Measurements from ENCODE around the gene FMNL2.

The FMNL2 gene

GRCh38 chr2:152298754-152299153, 36.2 kb upstream of the FMNL2 start:
- TF ChIP-seq BACH2 (CRISPR knock-in tag; IDR thresholded peaks at IDR 0.05; ENCODE audit: borderline replicate concordance) = no peak
- no peak for TF ChIP-seq ZNF565 (CRISPR knock-in tag; conservative IDR thresholded peaks at IDR 0.05; ENCODE audit: low read depth)
- no peak for TF ChIP-seq CSDC2 (CRISPR knock-in tag; IDR thresholded peaks at IDR 0.05)
- TF ChIP-seq POU6F1 (CRISPR knock-in tag; IDR thresholded peaks at IDR 0.05; ENCODE audit: borderline replicate concordance, low read depth) = no peak
- no peak for TF ChIP-seq TCF4 (CRISPR knock-in tag; IDR thresholded peaks at IDR 0.05; ENCODE audit: borderline replicate concordance)
- TF ChIP-seq ZNF8 (CRISPR knock-in tag; IDR thresholded peaks at IDR 0.05) = no peak
- no peak for TF ChIP-seq ZNF70 (CRISPR knock-in tag; IDR thresholded peaks at IDR 0.05)
- no peak for TF ChIP-seq CSRNP3 (CRISPR knock-in tag; IDR thresholded peaks at IDR 0.05)
- no peak for TF ChIP-seq SNAI2 (CRISPR knock-in tag; IDR thresholded peaks at IDR 0.05)
- TF ChIP-seq ZFP30 (CRISPR knock-in tag; IDR thresholded peaks at IDR 0.05) = no peak
- no peak for TF ChIP-seq PPARA (CRISPR knock-in tag; IDR thresholded peaks at IDR 0.05; ENCODE audit: borderline replicate concordance)
- TF ChIP-seq OSR1 (CRISPR knock-in tag; IDR thresholded peaks at IDR 0.05) = no peak
- no peak for TF ChIP-seq CREB5 (CRISPR knock-in tag; IDR thresholded peaks at IDR 0.05; ENCODE audit: low read depth)
- TF ChIP-seq GLIS3 (CRISPR knock-in tag; IDR thresholded peaks at IDR 0.05) = no peak
- TF ChIP-seq ZC3H10 (CRISPR knock-in tag; IDR thresholded peaks at IDR 0.05) = no peak
- no peak for ATAC-seq

GRCh38 chr2:152301131-152301530, 33.8 kb upstream of the FMNL2 start:
- no peak for ATAC-seq
- TF ChIP-seq TCF4 (CRISPR knock-in tag; IDR thresholded peaks at IDR 0.05; ENCODE audit: borderline replicate concordance) = no peak
- no peak for TF ChIP-seq SNAI2 (CRISPR knock-in tag; IDR thresholded peaks at IDR 0.05)
- no peak for TF ChIP-seq TOX (CRISPR knock-in tag; IDR thresholded peaks at IDR 0.05; ENCODE audit: borderline replicate concordance)
- TF ChIP-seq GLIS3 (CRISPR knock-in tag; IDR thresholded peaks at IDR 0.05) = no peak
- TF ChIP-seq TSHZ2 (CRISPR knock-in tag; IDR thresholded peaks at IDR 0.05) = no peak
- TF ChIP-seq ESRRG (CRISPR knock-in tag; IDR thresholded peaks at IDR 0.05) = no peak
- TF ChIP-seq ZFP3 (CRISPR knock-in tag; IDR thresholded peaks at IDR 0.05) = no peak
- TF ChIP-seq ZNF8 (CRISPR knock-in tag; IDR thresholded peaks at IDR 0.05) = no peak
- TF ChIP-seq ZC3H10 (CRISPR knock-in tag; IDR thresholded peaks at IDR 0.05) = no peak
- TF ChIP-seq CSRNP3 (CRISPR knock-in tag; IDR thresholded peaks at IDR 0.05) = no peak
- no peak for TF ChIP-seq RARB (CRISPR knock-in tag; IDR thresholded peaks at IDR 0.05)
- TF ChIP-seq BACH2 (CRISPR knock-in tag; IDR thresholded peaks at IDR 0.05; ENCODE audit: borderline replicate concordance) = no peak
- no peak for TF ChIP-seq ISL1 (CRISPR knock-in tag; IDR thresholded peaks at IDR 0.05)

- ATAC-seq = no peak
- no peak for TF ChIP-seq ZNF565 (CRISPR knock-in tag; conservative IDR thresholded peaks at IDR 0.05; ENCODE audit: low read depth)
- no peak for TF ChIP-seq TCF4 (CRISPR knock-in tag; IDR thresholded peaks at IDR 0.05; ENCODE audit: borderline replicate concordance)
Measured at GRCh38 chr2:152303951-152304350, 31.0 kb upstream of the FMNL2 start.
